H1 (cell line): ENCODE data around the gene EPM2A. TPM values are rescaled to one million over a fixed set of nuclear protein-coding genes. Genes with fewer than 3 reads are reported as not detected.

Source experiments
- CTCF ChIA-PET: fragments of 300-600 bp; sonication (Branson Sonifier 250); formaldehyde crosslinking; loops from one replicate; lab custom pipeline; 2021; ENCODE audit not compliant: partially characterized antibody; lab: Charles Lee
- POLR2A ChIA-PET: fragments of 300-600 bp; sonication (Branson Sonifier 250); formaldehyde crosslinking; loops from one replicate; lab custom pipeline; 2021; ENCODE audit warnings: inconsistent platforms; ENCODE audit not compliant: partially characterized antibody; lab: Charles Lee
- DNase-seq, 2 experiments: peaks; one replicate each; pipeline versions ENCODE4 v3.0.0 to v3.0.0-alpha.2; 2010 to 2022; ENCODE audit warnings: low spot score in 2 of 2, low read depth in 1 of 2, mixed read lengths in 1 of 2
- FAIRE-seq: peaks from 2 replicates; lab custom pipeline; 2011; peaks lifted over from hg19 to GRCh38; lab: Jason Lieb, UNC
- H2AFZ ChIP-seq: 2 replicates; pipeline ENCODE4 v1.8.1; 2012; ENCODE audit warnings: low read length, inconsistent platforms
- H2AK5ac ChIP-seq: 2 replicates; pipeline ENCODE4 v1.6.1; 2013; ENCODE audit warnings: low read depth, low read length
- H2BK120ac ChIP-seq: replicated peaks from 2 replicates; pipeline ENCODE3; 2013; ENCODE audit warnings: low read depth, low read length, inconsistent platforms
- H2BK12ac ChIP-seq: 2 replicates; pipeline ENCODE4 v1.6.1; 2013; ENCODE audit warnings: low read depth, low read length
- H2BK15ac ChIP-seq: 2 replicates; pipeline ENCODE4 v1.6.1; 2013; ENCODE audit warnings: low read length
- H2BK20ac ChIP-seq: 2 replicates; pipeline ENCODE4 v1.6.1; 2013; ENCODE audit warnings: low read length
- H2BK5ac ChIP-seq: 2 replicates; pipeline ENCODE4 v1.6.1; 2013; ENCODE audit warnings: low read depth, low read length
- H3K14ac ChIP-seq: 2 replicates; pipeline ENCODE4 v1.6.1; 2013; ENCODE audit warnings: inconsistent platforms; ENCODE audit not compliant: insufficient read length
- H3K18ac ChIP-seq: 2 replicates; pipeline ENCODE4 v1.6.1; 2013; ENCODE audit warnings: low read length; ENCODE audit errors: extremely low read depth
- H3K23ac ChIP-seq: 2 replicates; pipeline ENCODE4 v1.6.1; 2013; ENCODE audit warnings: inconsistent platforms; ENCODE audit not compliant: insufficient read length
- H3K23me2 ChIP-seq: 2 replicates; pipeline ENCODE4 v1.6.1; 2013; ENCODE audit warnings: low read depth, low read length
- H3K27ac ChIP-seq: 2 replicates; pipeline ENCODE4 v1.6.1; 2011; ENCODE audit warnings: low read depth, low read length, inconsistent platforms
- H3K27me3 ChIP-seq, 4 experiments: replicated peaks in 1 of 4; 1 replicate in 1 of 4; 2 replicates in 3 of 4; pipeline versions ENCODE4 v1.6.1 to v1.8.1; 2011 to 2013; ENCODE audit warnings: low read length in 3 of 4, mild to moderate bottlenecking in 3 of 4, inconsistent platforms in 2 of 4, mixed read lengths in 2 of 4, moderate library complexity in 1 of 4; ENCODE audit not compliant: control insufficient read depth in 3 of 4, insufficient read depth in 3 of 4; ENCODE audit errors: extremely low read depth in 1 of 4
- H3K36me3 ChIP-seq, 4 experiments: 2 replicates each; pipeline versions ENCODE4 v1.6.1 to v1.8.1; 2011 to 2013; ENCODE audit warnings: mild to moderate bottlenecking in 4 of 4, low read length in 3 of 4, moderate library complexity in 2 of 4, control low read depth in 1 of 4, inconsistent platforms in 1 of 4; ENCODE audit not compliant: insufficient read depth in 4 of 4, control insufficient read depth in 2 of 4
- H3K4ac ChIP-seq: replicated peaks from 2 replicates; pipeline ENCODE3; 2013; ENCODE audit warnings: low read length, low read depth, mixed read lengths, inconsistent platforms; ENCODE audit not compliant: insufficient read length
- H3K4me1 ChIP-seq, 4 experiments: replicated peaks in 1 of 4; 1 replicate in 1 of 4; 2 replicates in 3 of 4; pipeline versions ENCODE4 v1.6.1 to v1.8.1; 2011 to 2013; ENCODE audit warnings: low read length in 3 of 4, inconsistent platforms in 2 of 4, mixed read lengths in 1 of 4; ENCODE audit not compliant: insufficient read depth in 4 of 4, control insufficient read depth in 3 of 4
- H3K4me2 ChIP-seq, 2 experiments: 2 replicates each; pipeline versions ENCODE4 v1.6.1 to v1.8.1; 2011 to 2013; ENCODE audit warnings: low read depth in 2 of 2, low read length in 2 of 2, control low read depth in 1 of 2, inconsistent platforms in 1 of 2, mild to moderate bottlenecking in 1 of 2; ENCODE audit not compliant: insufficient read depth in 1 of 2
- H3K4me3 ChIP-seq, 4 experiments: fragments of 200-600, 300-600 bp in 1 of 4; sonication (generic), shearing (Covaris generic), sonication (Bioruptor Twin) in 1 of 4; 2 replicates each; pipeline versions ENCODE4 v1.5.1 to v1.8.1; 2011 to 2016; ENCODE audit warnings: low read length in 4 of 4, low read depth in 3 of 4, control low read depth in 2 of 4, inconsistent platforms in 2 of 4, mild to moderate bottlenecking in 2 of 4, mixed read lengths in 1 of 4, moderate library complexity in 1 of 4; ENCODE audit not compliant: insufficient read depth in 2 of 4; ENCODE audit errors: extremely low read depth in 1 of 4
- H3K56ac ChIP-seq: replicated peaks from 2 replicates; pipeline ENCODE3; 2013; ENCODE audit warnings: low read depth, mild to moderate bottlenecking, mixed read lengths, low read length, inconsistent platforms; ENCODE audit not compliant: insufficient read length
- H3K79me1 ChIP-seq: 2 replicates; pipeline ENCODE4 v1.6.1; 2013; ENCODE audit warnings: low read depth, low read length, control low read depth
- H3K79me2 ChIP-seq, 2 experiments: 2 replicates each; pipeline versions ENCODE4 v1.6.1 to v1.8.1; 2012 to 2013; ENCODE audit warnings: low read length in 2 of 2, mild to moderate bottlenecking in 2 of 2, inconsistent platforms in 1 of 2; ENCODE audit not compliant: insufficient read depth in 2 of 2, control insufficient read depth in 1 of 2
- H3K9ac ChIP-seq, 4 experiments: replicated peaks in 1 of 4; 1 replicate in 1 of 4; 2 replicates in 3 of 4; pipeline versions ENCODE4 v1.6.1 to v1.8.1; 2011 to 2013; ENCODE audit warnings: low read depth in 3 of 4, low read length in 3 of 4, control low read depth in 2 of 4, mild to moderate bottlenecking in 2 of 4, moderate library complexity in 2 of 4, inconsistent platforms in 1 of 4; ENCODE audit errors: extremely low read depth in 1 of 4
- H3K9me3 ChIP-seq, 2 experiments: 2 replicates each; pipeline versions ENCODE4 v1.6.1 to v1.8.1; 2012 to 2013; ENCODE audit warnings: mild to moderate bottlenecking in 2 of 2, moderate library complexity in 2 of 2, control low read depth in 1 of 2, inconsistent platforms in 1 of 2, low read depth in 1 of 2, low read length in 1 of 2, mixed read lengths in 1 of 2; ENCODE audit not compliant: insufficient read depth in 2 of 2
- H4K20me1 ChIP-seq, 2 experiments: replicated peaks in 1 of 2; 2 replicates each; pipeline versions ENCODE3 to v1.8.1; 2011 to 2013; ENCODE audit warnings: inconsistent platforms in 2 of 2, low read length in 2 of 2, mild to moderate bottlenecking in 1 of 2; ENCODE audit not compliant: insufficient read depth in 2 of 2, control insufficient read depth in 1 of 2
- H4K5ac ChIP-seq: 2 replicates; pipeline ENCODE4 v1.6.1; 2013; ENCODE audit warnings: low read length, low read depth, mixed read lengths, inconsistent platforms; ENCODE audit not compliant: insufficient read length
- H4K8ac ChIP-seq: 2 replicates; pipeline ENCODE4 v1.8.0; 2013; ENCODE audit warnings: mild to moderate bottlenecking, moderate library complexity, low read length, inconsistent platforms; ENCODE audit not compliant: insufficient read depth; ENCODE audit errors: extremely low read depth
- H4K91ac ChIP-seq: replicated peaks from 2 replicates; pipeline ENCODE3; 2013; ENCODE audit warnings: low read length, mixed read lengths, inconsistent platforms; ENCODE audit not compliant: insufficient read length
- BRCA1 ChIP-seq: IDR thresholded peaks from 2 replicates; pipeline ENCODE4 v1.6.1; 2012; ENCODE audit warnings: low read depth, low read length, improper control_type of control experiment
- GABPA ChIP-seq: IDR thresholded peaks from 2 replicates; pipeline ENCODE4 v1.6.1; 2011; ENCODE audit warnings: mild to moderate bottlenecking, low read length, moderate library complexity, borderline replicate concordance; ENCODE audit not compliant: insufficient read depth
- JUN ChIP-seq: IDR thresholded peaks from 2 replicates; pipeline ENCODE4 v1.6.1; 2011; ENCODE audit warnings: low read depth, mild to moderate bottlenecking, improper control_type of control experiment, low read length
- JUND ChIP-seq: IDR thresholded peaks from 2 replicates; pipeline ENCODE4 v1.6.1; 2011; ENCODE audit warnings: mild to moderate bottlenecking, improper control_type of control experiment, low read length
- SP4 ChIP-seq: IDR thresholded peaks from 2 replicates; pipeline ENCODE4 v1.6.1; 2012; ENCODE audit warnings: low read length, inconsistent platforms
- ZNF274 ChIP-seq: IDR thresholded peaks from 2 replicates; pipeline ENCODE4 v1.7.0; 2012; ENCODE audit warnings: low read length, borderline replicate concordance; ENCODE audit errors: extremely low read depth
- WGBS, 2 experiments: shearing (Covaris generic) in 1 of 2; methylation state at CpG; one replicate each; pipeline versions ENCODE4 v1.1.6 to v1.1.7; 2013 to 2015; ENCODE audit warnings: low lambda C conversion rate in 2 of 2, mixed read lengths in 2 of 2, inconsistent platforms in 1 of 2, low coverage in 1 of 2, missing lambda C conversion rate in 1 of 2; ENCODE audit not compliant: insufficient replicate concordance in 2 of 2, insufficient coverage in 1 of 2, insufficient read length in 1 of 2; ENCODE audit errors: extremely low coverage in 1 of 2, missing lambda C conversion rate in 1 of 2; 5-methylcytosine and 5-hydroxymethylcytosine counted together
- polyA plus RNA-seq, 7 experiments: library from polyadenylated mRNA; depleted of rRNA in 3 of 7; stranded (reverse) in 5 of 7; unstranded in 2 of 7; fragments of >200 nt in 5 of 7; fragments of 200-250 nt in 2 of 7; gene quantifications; 1 replicate in 5 of 7; 2 replicates in 1 of 7; 4 replicates in 1 of 7; pipeline versions ENCODE4 v1.2.1 to v1.2.3, GENCODE V29; 2011 to 2013; ENCODE audit warnings: missing spikeins in 2 of 7, mixed read lengths in 2 of 7
- total RNA-seq: library from RNA; stranded (reverse); fragmentation: NEBNext Ultra II Directional; extraction: Animal tissue kit (Norgen Biotek cat#: 25700); gene quantifications from 2 replicates; pipeline ENCODE4 v1.2.1, GENCODE V29; 2021

Gene EPM2A
- total and polyA plus RNA-seq, 2 of the 8 experiments (the other 6 are each of a cell fraction or from before 2014, with no cell fraction given): 2.3 to 6.2 TPM

DNA sequence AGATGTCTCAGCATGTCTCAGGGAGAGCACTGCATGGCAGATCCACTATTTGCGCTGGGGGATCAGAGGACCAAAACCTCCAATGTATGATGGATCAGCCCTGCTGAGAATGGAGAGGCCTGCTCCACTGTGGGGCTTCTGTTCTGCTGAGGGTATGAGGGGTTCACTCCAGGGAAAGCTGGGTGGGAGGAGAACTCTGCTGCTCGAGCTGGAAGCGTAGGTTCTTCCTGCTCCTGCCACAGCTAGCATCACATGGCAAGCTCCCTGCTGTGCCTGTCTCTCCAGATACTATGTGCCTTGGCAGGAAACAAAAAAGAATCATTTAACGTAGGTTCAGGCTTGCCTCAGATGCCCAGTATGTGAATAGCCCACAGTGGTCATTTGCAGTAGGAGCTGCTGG is 105.8 kb downstream of the EPM2A start:
- no peaks in the 10 kb centered on the region for H4K20me1 ChIP-seq
- no peak overlapping the region for H2BK5ac ChIP-seq
- no peak overlapping the region for H3K4me2 ChIP-seq
- FAIRE-seq (no peak), DNase-seq (no peak)
- H3K9ac ChIP-seq: no peak overlapping the region
- H3K79me2 ChIP-seq: no peaks in the 10 kb centered on the region
- H3K18ac ChIP-seq: no peak overlapping the region
- no peak overlapping the region for H3K56ac ChIP-seq
- H2BK120ac ChIP-seq: no peak overlapping the region
- H4K5ac ChIP-seq: no peak overlapping the region
- POLR2A ChIA-PET: no interaction called here
- no peaks in the 10 kb centered on the region; the same call in 1 of the 2 replicates for H3K79me1 ChIP-seq
- no peaks in the 10 kb centered on the region; a peak in 2 of 7 replicates for H3K4me1 ChIP-seq
- 90% methylated on average over 4 of the region's 4 CpGs; no CpG with 5 or more reads in 1 of the 2 experiments for WGBS, 2 experiments
- H4K8ac ChIP-seq: no peak overlapping the region
- no peak overlapping the region for H2BK15ac ChIP-seq
- H3K14ac ChIP-seq: no peak overlapping the region
- H3K27me3 ChIP-seq: no peaks in the 10 kb centered on the region
- H2AK5ac ChIP-seq: no peak overlapping the region
- CTCF ChIA-PET: interaction anchor here (1.2 kb wide), 2 partner anchors 76 to 1044 kb away, joined by 3 to 4 read pairs; no protein-coding TSS in a partner anchor
- no peak overlapping the region for H3K23ac ChIP-seq
- H3K36me3 ChIP-seq: 0 out of 8 replicates have a peak, but pooled peaks cover 0 to 3% (median 0%) of the 10 kb centered on the region in 4 experiments
- no peak overlapping the region for H2BK20ac ChIP-seq
- no peak overlapping the region for H4K91ac ChIP-seq
- no peaks in the 10 kb centered on the region for H3K9me3 ChIP-seq
- H3K4me3 ChIP-seq: no peak overlapping the region
- no peak overlapping the region for H2BK12ac ChIP-seq
- no peaks in the 10 kb centered on the region for H3K23me2 ChIP-seq
- no peak overlapping the region for H3K27ac ChIP-seq
- no peak overlapping the region for H2AFZ ChIP-seq
- no peak overlapping the region for H3K4ac ChIP-seq
- TF ChIP-seq BRCA1: no peak
- TF ChIP-seq JUND: no peak
- TF ChIP-seq ZNF274: no peak
- TF ChIP-seq GABPA: no peak
- TF ChIP-seq JUN: no peak
- no peak for TF ChIP-seq SP4
